Stimulated activated CD8-positive, alpha-beta memory T cell treated with anti-CD3 and anti-CD28 coated beads, Interleukin-7, amount 100 ng/mL, for 1 hour (primary cell): ENCODE results near the gene PTPRG.

Experiments used
- DNase-seq, 2 donors: peaks; one replicate each; pipeline ENCODE4 v3.0.0-alpha.2; 2020; ENCODE audit warnings: low read depth in 2 of 2

Gene PTPRG

DNA sequence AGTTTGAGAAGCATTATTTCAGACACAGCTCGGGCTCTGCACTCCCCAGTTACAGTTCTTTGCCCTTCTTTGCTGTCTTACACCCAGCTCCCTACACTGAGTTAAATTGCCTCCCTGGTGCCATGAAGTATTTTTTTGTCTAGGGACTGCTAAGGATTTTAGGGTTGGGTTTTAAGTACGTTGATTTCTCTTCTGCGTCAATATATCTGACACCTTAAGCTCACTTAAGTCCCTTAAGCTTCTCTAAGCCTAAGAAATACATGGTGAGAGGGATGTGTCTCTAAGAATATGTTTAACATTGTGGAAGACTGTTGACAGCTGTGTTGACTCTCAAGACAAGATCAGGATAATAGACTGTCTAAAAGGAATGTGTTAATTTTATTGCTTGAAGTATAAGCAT lies 400.5 kb downstream of the PTPRG start:
- DNase-seq = no peak

DNA sequence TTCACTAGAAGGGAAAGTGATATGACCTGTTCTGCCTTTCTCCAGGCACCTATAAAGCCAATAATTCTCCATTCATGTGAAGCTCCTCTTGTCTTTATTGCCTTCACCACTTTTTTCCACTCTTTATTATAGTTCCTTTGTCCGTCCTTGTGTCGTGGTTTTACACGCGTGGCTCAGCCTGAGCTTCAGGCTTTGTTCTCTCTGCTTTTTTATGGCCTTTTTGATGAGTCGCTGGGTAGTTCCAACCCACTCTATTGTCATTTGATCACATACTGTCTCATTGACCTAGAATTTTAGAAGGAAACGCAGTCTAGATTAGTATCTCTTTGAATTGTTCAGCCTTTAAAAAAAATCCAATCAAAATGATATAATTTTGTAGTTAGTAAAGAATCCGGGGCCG lies 403.2 kb downstream of the PTPRG start:
- no peak for DNase-seq

DNA sequence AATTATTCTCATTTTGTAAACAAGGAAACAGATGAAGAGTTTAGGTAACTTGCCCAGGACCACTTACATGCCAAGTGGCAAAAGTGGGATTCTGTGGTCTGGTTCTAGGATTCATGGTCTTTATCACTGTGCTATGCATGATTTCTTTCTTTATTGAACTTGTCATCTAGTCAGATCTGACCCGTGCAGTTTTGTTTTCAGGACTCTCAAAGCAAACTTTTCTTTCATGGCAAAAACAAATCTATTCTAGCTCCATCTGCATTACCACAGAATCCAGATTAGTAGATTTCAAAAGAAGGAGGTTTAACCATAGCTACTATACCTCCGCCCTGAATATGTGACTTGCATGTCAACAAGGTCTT lies 404.4 kb downstream of the PTPRG start:
- no peak for DNase-seq

DNA sequence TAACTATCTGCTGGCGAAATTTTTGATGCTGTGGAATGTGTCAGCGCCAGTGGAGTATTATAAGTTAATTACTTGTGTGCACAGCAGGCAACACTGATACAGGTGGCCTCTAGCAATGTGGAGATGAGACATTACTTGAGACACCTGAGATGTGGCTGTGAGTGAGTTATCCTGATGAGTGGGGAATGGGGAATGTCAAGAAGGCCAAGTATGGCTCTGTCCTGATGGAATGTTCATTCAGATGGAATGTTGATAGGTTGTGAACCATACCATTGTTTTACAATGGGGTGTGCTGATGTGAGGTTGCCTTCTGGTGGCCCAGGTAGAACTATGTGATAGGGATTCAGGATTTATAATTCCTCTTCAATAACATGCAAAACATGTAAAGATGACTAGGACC lies 404.8 kb downstream of the PTPRG start:
- no peak for DNase-seq

DNA sequence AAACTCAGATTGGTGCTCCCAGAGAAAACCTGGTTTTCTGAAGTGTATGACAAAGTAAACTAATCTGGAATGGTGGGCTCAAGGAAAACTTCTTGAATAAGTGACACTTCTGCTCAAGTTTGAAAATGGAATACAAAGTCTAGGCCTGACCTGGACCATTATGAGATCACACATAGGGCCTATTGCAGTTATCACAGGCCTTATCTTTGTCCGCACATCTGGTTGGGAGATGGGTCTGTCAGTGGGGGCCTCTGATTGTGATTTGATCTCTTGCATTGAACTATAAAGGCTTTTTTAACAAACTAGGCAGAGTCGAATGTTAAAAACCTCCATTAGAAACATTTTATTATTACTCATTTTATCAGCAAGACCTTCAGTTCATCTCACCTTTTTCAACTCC lies 405.6 kb downstream of the PTPRG start:
- DNase-seq = no peak

DNA sequence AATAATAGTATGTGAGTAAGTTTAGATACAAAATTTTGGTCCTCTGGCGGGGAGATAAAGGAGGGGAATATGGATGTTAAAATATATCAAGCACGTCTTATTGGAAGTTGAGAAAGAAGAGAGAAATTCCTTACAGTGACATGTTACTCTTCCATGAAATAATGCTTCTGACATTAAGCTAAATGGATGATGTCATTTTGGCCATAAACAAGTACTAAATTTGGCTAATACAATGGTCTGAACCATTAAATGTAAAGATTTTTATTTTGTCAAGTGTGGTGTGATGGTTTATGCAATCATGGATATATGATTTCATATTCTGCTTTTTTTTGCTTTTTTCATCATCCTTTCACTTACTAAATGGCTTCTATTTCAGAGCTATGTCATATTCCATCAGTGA lies 406.6 kb downstream of the PTPRG start:
- no peak for DNase-seq

DNA sequence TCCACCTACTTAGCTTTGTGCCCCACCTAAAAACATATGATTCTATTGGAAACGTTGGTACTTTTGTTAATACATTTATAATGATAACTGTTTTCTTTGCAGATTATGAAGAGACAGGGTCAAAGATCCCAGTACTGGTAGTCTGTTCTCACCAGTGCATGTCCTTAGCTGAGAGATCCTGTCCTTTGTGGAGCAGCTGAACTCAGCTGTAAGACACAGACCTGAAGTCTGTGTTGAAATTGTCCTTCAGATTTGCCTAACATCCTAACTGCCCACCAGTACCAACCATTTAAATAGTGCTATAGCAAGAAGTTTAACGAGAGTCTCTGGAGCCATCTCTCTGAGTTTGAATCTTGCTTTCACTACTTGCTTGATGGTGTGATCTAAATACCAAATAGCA lies 413.3 kb downstream of the PTPRG start:
- DNase-seq = no peak

DNA sequence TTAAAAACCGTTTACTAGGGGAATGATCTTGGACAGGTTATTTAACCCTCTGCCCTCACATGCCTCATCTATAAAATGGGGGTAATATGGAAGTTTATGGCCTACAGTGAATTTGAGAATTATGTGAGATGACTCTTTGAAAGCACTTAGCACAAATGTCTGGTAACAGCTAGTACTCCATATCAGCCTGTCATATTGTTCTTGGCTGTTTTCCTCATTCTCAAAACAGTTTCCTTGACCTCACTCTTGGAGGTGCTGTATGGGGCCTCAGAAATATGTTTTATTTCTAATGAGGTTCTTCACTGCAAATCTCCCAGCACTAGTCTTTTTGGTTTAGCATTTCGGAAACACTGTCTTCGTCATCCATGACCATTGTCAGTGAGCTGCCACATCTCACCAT lies 413.8 kb downstream of the PTPRG start:
- no peak for DNase-seq

DNA sequence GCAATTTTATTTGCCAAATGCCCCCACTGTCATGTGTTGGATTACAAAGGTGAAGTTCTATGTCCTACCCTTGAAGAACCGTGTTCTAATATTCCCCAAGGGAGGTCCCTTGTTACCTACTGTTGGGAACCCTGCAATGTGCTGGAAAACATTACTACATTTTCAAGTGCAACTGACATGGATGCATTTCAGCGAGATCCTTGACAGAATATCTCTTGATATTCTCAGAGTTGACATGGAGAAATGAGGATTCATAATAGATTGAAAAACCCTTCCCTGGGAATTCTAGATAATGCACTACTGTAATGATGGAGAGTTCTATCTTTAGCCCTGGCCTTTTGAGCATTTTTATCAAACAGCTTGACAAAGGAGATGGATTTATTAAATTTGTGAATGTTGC lies 414.6 kb downstream of the PTPRG start:
- DNase-seq = no peak

DNA sequence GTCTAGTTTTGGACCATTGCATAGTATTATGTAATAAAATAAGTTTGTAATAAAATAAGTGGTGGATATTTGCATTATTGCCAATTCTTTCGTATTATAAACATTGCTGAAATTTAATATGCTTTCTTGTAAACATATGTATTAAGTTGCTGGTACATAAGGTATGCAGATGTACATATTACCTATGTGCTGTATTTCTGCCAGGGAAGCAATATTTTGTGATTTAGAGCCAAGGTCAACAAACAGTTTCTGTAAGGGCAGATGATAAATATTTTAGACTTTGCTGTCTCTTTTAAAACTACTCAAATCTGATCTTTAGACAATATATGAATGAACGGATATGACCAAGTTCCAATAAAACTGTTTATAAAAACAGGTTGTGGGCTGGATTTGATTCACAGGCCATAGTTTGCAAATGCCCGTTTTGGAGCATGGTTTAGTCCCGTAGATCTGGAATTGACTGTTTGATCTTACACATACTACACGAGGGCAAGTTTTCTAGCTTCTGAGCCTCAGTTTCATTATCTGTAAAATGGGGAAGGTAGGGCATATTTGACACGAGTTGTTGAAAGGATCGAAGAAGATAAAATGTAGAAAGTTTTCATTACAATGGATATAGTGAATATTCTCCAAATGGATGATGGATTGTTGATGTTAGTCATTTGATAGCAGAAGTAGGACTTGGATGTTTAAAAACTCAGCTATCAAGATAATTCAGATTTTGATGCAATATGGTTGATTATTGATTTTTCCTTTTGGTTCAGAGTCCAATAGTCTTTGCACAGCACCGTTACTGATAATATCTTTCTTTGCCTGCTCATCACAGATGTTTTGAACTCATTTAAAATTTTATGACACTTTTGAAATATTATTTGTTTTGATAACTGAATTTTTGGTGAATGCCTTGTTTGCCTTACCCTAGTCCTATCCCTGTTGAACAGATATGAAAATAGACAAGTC lies 417.4 kb downstream of the PTPRG start:
- DNase-seq = no peak

DNA sequence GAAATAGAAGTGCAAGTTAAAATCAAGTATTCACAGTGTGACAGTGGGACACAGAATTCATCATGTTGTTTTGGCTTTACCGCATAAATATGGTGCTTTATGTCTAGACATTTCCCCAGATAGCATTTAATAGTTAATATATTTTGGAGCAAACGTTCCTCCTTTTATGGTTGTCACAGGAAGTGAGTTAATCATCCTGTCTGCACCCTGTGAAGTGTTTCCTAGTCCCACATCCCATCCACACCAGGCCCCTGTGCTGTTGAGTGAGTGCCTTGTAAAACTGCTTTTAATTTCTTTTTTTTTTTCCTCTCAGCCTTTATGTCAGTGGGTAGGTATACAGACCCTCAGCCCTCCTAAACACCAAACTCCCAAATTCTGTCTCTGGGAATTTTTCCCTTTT lies 418.3 kb downstream of the PTPRG start:
- DNase-seq = no peak

DNA sequence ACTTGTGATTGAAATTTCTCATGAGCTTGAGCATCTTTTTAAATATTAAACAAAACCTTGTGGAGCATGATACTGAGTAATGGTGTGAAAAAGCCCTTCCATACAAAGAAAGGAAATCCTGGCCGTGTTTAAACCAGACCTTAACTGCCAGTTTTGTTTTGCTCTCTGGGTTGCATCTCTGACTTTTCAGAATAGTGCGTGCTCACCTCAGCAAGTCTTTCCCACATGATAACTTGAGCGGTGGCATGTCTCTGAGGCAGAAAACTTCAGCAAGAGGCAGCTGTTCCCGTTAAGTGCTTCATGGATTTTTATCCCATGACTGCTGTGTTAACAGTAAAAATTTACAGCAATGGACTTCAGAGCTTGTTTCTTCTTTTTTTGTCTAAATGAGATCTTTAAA lies 418.7 kb downstream of the PTPRG start:
- no peak for DNase-seq

DNA sequence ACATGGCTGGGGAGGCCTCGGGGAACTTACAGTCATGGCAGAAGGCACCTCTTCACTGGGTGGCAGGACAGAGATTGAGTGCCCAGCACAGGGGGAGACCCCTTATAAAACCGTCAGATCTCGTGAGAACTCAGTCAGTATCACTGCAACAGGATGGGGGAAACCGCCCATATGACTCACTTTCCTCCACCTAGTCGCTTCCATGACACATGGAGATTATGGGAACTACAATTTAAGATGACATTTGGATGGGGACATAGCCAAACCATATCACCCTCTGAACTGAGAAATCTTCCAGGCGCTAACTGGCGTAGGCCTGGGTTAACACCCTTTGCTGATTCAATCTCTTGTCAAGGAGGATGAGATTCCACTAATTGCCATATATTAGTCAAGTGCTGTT lies 419.7 kb downstream of the PTPRG start:
- DNase-seq = no peak

DNA sequence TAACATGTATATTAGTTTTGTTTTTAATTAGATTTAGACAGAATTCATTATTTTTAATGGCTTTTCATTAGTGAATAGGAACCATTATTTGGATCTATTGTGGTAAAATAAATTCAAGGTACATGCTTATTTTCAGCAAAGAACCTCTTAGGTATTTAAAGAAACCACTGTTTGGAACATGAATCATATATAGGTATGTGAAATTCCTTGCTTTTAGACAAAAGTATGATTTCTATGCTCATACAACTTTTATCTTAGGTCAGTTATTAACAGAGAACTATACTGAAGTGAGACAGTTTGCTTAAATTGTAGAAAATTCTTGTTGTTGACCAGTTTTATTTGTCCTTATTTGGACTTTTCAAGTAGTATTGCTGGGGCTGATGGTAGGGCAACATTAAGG lies 422.1 kb downstream of the PTPRG start:
- no peak for DNase-seq

DNA sequence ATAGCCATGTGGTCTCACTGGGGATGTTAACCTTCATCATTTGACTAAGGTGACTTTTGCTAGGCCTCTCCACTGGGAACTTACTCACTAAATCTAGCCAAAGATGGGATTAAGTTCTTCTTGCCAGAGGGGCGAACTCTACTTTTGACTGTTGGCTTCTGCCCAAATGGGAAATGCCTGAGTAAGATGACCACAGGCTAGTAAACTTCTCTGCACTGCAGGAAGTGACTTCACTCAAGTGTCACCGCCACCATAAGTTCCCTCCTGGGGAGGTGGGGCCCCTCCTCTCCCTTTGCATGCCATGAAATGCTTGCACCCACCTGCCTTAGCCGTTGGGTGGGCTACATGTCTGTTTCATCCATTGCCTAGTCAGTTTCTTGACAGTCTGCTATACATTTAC lies 423.6 kb downstream of the PTPRG start:
- DNase-seq = no peak

DNA sequence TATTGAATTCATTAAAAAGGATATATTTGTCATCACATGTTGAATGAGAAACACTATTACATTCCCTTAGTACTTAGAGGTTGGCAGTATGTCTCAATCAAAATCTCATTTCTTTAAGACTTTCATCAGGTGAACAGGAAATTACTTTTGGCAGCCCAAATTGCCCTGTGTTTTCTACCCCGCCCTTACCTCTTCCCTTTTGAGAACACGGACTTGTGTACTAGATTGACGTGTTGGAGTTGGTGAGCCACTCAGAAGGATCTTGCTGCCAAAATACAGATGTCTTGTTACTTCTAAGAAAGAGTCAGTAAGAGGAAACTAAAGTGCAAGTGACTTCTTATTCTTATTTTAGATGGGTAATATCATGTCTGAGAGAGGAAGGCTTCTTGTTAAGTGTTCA lies 425.1 kb downstream of the PTPRG start:
- no peak for DNase-seq

DNA sequence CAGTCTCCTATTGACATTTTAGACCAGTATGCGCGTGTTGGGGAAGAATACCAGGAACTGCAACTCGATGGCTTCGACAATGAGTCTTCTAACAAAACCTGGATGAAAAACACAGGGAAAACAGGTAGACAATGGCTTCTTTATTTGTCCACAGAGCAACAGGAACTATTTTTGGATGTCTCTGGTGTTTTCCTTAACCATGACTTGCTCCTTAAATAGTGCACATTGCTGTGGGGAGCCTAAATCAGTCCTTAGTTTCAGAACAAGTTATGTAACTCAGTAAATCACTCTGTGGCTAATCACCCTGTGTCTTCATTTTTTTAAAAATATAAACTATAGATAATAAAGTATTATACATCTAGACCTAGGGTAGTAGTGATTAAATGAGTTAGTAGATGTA lies 428.3 kb downstream of the PTPRG start:
- no peak for DNase-seq

DNA sequence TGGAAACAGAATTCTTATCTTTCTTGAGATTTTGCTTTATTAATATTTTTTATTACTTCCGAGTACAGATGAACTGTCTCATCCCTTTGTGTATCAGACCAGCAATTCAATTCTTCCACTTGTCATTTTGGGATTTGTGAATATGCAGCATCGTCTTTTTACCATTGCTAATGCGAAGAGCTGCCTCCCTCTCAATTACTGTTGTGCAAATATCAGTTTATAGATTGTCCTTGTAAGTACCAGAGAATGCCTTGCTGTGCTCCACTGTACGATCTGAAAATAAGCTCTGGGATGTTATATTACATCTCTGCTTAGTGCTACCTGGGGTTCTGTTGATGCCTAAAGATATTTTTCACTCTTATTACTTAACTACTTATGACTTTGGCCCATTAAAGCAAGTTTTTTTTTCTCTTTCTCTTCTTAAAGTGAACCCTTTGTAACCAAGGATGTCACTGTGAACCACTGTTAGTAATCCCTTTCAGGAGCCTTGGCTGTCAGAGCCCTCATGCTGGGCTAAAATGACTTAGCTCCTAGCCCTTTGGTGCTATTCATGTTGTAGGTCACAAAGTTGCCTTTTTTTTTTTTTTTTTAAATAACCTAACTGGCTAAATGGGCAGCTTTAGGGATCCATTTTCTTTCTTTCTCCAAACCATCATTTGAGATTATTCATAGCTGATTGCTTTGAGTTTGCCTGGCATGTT lies 429.1 kb downstream of the PTPRG start:
- no peak for DNase-seq

DNA sequence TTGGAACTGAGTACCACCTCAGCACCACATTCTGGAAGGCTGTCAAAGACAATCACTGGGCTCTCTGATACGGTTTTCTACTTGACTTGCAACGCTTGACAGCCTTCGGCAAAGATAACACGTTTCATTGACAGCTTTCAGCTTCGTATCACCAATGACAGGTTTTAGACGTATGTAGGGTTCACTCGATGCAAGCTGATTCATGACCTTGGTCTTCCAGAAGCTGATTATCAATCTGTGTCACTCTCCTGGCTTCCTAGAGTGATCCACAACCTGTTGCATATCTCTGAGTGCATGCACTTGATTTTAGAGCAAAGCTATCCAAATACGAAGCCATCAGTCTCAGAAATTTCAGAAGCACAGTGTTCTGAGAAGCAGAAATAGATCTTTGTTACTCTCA lies 430.3 kb downstream of the PTPRG start:
- no peak for DNase-seq

DNA sequence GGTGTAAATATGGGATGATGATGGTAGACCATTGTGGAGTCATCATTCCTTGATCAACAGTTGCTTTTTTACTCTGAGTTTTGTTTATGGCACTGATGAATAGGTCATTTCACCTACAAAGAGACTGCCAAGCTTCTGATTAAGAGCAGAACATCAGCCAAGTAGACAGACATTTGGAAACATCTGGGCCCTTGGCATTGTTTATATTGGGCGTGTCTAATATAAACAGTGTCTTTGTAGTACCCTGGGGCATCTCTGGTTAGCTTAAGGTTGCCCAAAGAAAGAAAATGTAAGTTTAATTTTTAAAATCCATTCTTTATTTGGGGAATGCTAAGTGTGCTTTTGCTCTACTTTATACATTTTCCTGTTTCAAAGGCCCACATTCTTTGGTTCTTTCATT lies 435.0 kb downstream of the PTPRG start:
- no peak for DNase-seq

DNA sequence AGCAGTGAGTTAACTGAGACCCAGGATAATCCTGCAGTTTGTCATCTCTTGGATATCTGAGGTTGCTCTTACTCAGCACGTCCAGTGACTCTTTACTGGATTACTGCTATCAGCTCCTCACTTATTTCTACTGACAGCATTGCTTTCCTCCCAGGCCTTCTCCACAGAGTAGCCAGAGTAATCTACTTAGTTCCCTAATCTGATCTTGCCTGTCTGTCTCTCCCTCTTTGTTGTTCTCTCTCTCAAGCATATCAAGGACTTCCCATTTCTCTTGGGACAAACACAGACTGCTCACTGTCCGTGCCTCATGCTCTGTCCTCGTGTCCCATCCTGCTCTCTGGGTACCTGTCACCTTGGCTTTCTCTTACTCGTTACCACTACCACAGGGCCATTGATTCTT lies 435.7 kb downstream of the PTPRG start:
- no peak for DNase-seq

DNA sequence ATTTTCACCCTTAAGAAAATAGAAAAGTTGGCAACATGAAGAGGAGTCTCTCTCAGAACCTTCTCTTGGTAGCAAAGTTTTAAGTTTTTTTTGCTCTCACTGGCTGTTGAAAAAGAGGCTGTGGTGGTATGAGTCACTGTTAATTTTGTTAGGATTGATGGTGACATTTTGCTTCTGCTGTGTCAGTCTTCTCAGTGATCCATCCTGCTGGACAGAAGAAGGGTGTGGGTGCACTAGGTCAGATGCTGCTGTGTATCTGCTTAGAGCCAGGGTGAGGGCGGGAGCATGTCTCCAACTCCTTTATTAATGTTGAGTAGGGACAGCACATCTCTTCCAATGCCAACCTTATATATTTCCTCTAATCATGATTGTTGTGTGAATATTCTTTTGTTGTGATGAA lies 442.5 kb downstream of the PTPRG start:
- no peak for DNase-seq

DNA sequence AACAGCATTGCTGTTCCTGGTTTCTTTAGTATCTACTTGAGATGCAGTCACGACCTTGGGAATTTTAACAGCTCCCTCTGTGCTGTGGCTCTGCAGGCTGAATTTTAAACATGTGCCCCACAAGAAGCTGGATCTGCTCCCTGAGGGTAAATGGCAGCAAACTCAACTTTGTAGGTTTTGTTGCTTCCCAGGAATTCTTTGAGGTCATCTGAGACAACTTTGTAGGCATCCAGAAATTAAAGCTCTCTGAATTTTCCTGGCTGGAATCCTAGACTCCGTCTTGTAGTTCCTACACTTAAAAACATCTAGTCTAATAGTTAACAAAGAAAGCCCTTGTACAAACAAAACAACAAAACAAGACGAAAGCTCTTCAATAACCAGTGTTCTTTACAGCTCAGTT lies 445.7 kb downstream of the PTPRG start:
- no peak for DNase-seq
